ENCODE results near the gene MCC.
A peak's percentile ranks its signal among the peaks of the same experiment; 100 is the strongest.

The MCC gene

GRCh38 chr5:113226116-113226736, 262.0 kb downstream of the MCC start:
- Mint-ChIP-seq H3K9me3 (no peaks in the 10 kb centered on the region), H3K36me3 (ENCODE audit: low read depth) (no peaks in the 10 kb centered on the region), H3K4me3 (no peak overlapping the region), H3K27ac (no peak overlapping the region), H3K4me1 (peaks cover 68% of the 10 kb centered on the region), H3K27me3 (ENCODE audit: low read depth) (no peaks in the 10 kb centered on the region)
- TF ChIP-seq CTCF (IDR thresholded peaks at IDR 0.05; ENCODE audit: unreplicated experiment in 3 of 3): no peak

- H3K27ac Mint-ChIP-seq: peak overlapping the region; percentile 6 to 68 (median 11)
- H3K4me3 Mint-ChIP-seq: no peak overlapping the region
- no peaks in the 10 kb centered on the region for H3K27me3 Mint-ChIP-seq (ENCODE audit: low read depth)
- no peaks in the 10 kb centered on the region for H3K36me3 Mint-ChIP-seq (ENCODE audit: low read depth)
- no peaks in the 10 kb centered on the region for H3K9me3 Mint-ChIP-seq
- H3K4me1 Mint-ChIP-seq: peaks cover 63% of the 10 kb centered on the region
- no peak for TF ChIP-seq CTCF (IDR thresholded peaks at IDR 0.05; ENCODE audit: unreplicated experiment in 3 of 3)
Measured at GRCh38 chr5:113225259-113225658, 263.0 kb downstream of the MCC start.

- peak overlapping the region; percentile 11 to 79 (median 68) for H3K27ac Mint-ChIP-seq
- no peak overlapping the region for H3K4me3 Mint-ChIP-seq
Measured at GRCh38 chr5:113224605-113225065, 263.6 kb downstream of the MCC start.

GRCh38 chr5:113223831-113224604, 264.2 kb downstream of the MCC start:
- Mint-ChIP-seq H3K9me3 (no peaks in the 10 kb centered on the region), H3K4me3 (no peak overlapping the region), H3K27me3 (ENCODE audit: low read depth) (no peaks in the 10 kb centered on the region), H3K27ac (peak overlapping the region; percentile 11 to 79 (median 68)), H3K36me3 (ENCODE audit: low read depth) (no peaks in the 10 kb centered on the region), H3K4me1 (peaks cover 60% of the 10 kb centered on the region)
- TF ChIP-seq CTCF (IDR thresholded peaks at IDR 0.05; ENCODE audit: unreplicated experiment in 3 of 3): no peak

More at GRCh38 chr5:113224605-113225065, 263.6 kb downstream of the MCC start:
- TF ChIP-seq CTCF (IDR thresholded peaks at IDR 0.05; ENCODE audit: unreplicated experiment in 3 of 3): no peak
- H3K9me3 Mint-ChIP-seq: no peaks in the 10 kb centered on the region
- H3K4me1 Mint-ChIP-seq: peaks cover 58% of the 10 kb centered on the region
- no peaks in the 10 kb centered on the region for H3K36me3 Mint-ChIP-seq (ENCODE audit: low read depth)
- no peaks in the 10 kb centered on the region for H3K27me3 Mint-ChIP-seq (ENCODE audit: low read depth)

- TF ChIP-seq CTCF (IDR thresholded peaks at IDR 0.05; ENCODE audit: unreplicated experiment in 3 of 3): no peak
- H3K27me3 Mint-ChIP-seq (ENCODE audit: low read depth): no peaks in the 10 kb centered on the region
Measured at GRCh38 chr5:113223315-113223714, 264.9 kb downstream of the MCC start.

More at GRCh38 chr5:113223315-113223714, 264.9 kb downstream of the MCC start:
- Mint-ChIP-seq H3K36me3 (ENCODE audit: low read depth) (no peaks in the 10 kb centered on the region), H3K27ac (peak overlapping the region; percentile 11 to 79 (median 68)), H3K4me1 (peaks cover 60% of the 10 kb centered on the region), H3K9me3 (no peaks in the 10 kb centered on the region), H3K4me3 (no peak overlapping the region)

Measured in nephron (organoid).